Anterior cingulate cortex (tissue), 58 donors: ENCODE data around the gene CMSS1.

Source experiments
- DNase-seq, 58 donors: peaks; one replicate each; lab custom pipeline; 2025; lab: John Stamatoyannopoulos, UW

The CMSS1 gene

GRCh38 chr3:99850608-99851007 lies 32.9 kb downstream of the CMSS1 start:
- no peak for DNase-seq

GRCh38 chr3:99851955-99852354 lies 34.3 kb downstream of the CMSS1 start:
- no peak for DNase-seq

- no peak for DNase-seq
Observed at GRCh38 chr3:99852851-99853250, 35.2 kb downstream of the CMSS1 start.

- no peak for DNase-seq
Observed at GRCh38 chr3:99854756-99855298, 37.2 kb downstream of the CMSS1 start.

- no peak for DNase-seq
Observed at GRCh38 chr3:99855900-99856299, 38.2 kb downstream of the CMSS1 start.

- no peak for DNase-seq
Observed at GRCh38 chr3:99856437-99857220, 39.0 kb downstream of the CMSS1 start.

GRCh38 chr3:99857278-99857677 lies 39.6 kb downstream of the CMSS1 start:
- DNase-seq = no peak

GRCh38 chr3:99858469-99858868 lies 40.8 kb downstream of the CMSS1 start:
- no peak for DNase-seq

GRCh38 chr3:99859825-99860224 lies 42.2 kb downstream of the CMSS1 start:
- DNase-seq = no peak

- DNase-seq = no peak
Observed at GRCh38 chr3:99861216-99861615, 43.6 kb downstream of the CMSS1 start.

- DNase-seq = no peak
Observed at GRCh38 chr3:99862208-99862607, 44.5 kb downstream of the CMSS1 start.

- DNase-seq = no peak
Observed at GRCh38 chr3:99863002-99863401, 45.3 kb downstream of the CMSS1 start.

GRCh38 chr3:99863588-99863987 lies 45.9 kb downstream of the CMSS1 start:
- DNase-seq = no peak

- no peak for DNase-seq
Observed at GRCh38 chr3:99864289-99864688, 46.6 kb downstream of the CMSS1 start.

GRCh38 chr3:99865321-99865720 lies 47.7 kb downstream of the CMSS1 start:
- DNase-seq = no peak

- DNase-seq = no peak
Observed at GRCh38 chr3:99866261-99866761, 48.6 kb downstream of the CMSS1 start.

GRCh38 chr3:99867594-99868310 lies 50.1 kb downstream of the CMSS1 start:
- DNase-seq = no peak

- peak in 2 of 58 donors; percentile 2 to 13 for DNase-seq
Observed at GRCh38 chr3:99868311-99868646, 50.6 kb downstream of the CMSS1 start.

GRCh38 chr3:99869621-99870020 lies 52.0 kb downstream of the CMSS1 start:
- DNase-seq = no peak

GRCh38 chr3:99870712-99871111 lies 53.0 kb downstream of the CMSS1 start:
- DNase-seq = no peak

- DNase-seq = no peak
Observed at GRCh38 chr3:99871231-99872045, 53.8 kb downstream of the CMSS1 start.
